GM23248 (cell line): Measurements from ENCODE around the gene ANKRD65. TPM values are rescaled to one million over a fixed set of nuclear protein-coding genes. Genes with fewer than 3 reads are reported as not detected.
"Not testable (repeated sequence)": the region's sequence is repeated elsewhere in the genome, so short reads cannot be mapped to it uniquely, and the experiment has no call there.

Experiments
- DNase-seq: peaks from one replicate; pipeline ENCODE4 v3.0.0-alpha.2; 2015
- H2AFZ ChIP-seq: fragments of 200-600 bp; sonication (generic); 2 replicates; pipeline ENCODE4 v1.6.1; 2016; ENCODE audit warnings: antibody characterized with exemption
- H3F3A ChIP-seq: fragments of 200-600 bp; sonication (generic); 2 replicates; pipeline ENCODE4 v1.6.1; 2016; ENCODE audit warnings: mild to moderate bottlenecking, antibody characterized with exemption, mixed run types; ENCODE audit not compliant: insufficient read depth
- H3K27ac ChIP-seq: fragments of 200-600 bp; sonication (generic); 2 replicates; pipeline ENCODE4 v1.5.1; 2016; ENCODE audit warnings: mild to moderate bottlenecking
- H3K27me3 ChIP-seq: fragments of 200-600 bp; sonication (generic); replicated peaks from 2 replicates; pipeline ENCODE4 v1.6.1; 2016; ENCODE audit warnings: mild to moderate bottlenecking; ENCODE audit not compliant: insufficient read depth
- H3K36me3 ChIP-seq: fragments of 200-600 bp; sonication (generic); 2 replicates; pipeline ENCODE4 v1.6.1; 2016; ENCODE audit warnings: low read depth, mild to moderate bottlenecking
- H3K4me1 ChIP-seq: fragments of 200-600 bp; sonication (generic); 2 replicates; pipeline ENCODE4 v1.6.1; 2016; ENCODE audit warnings: mild to moderate bottlenecking; ENCODE audit not compliant: insufficient read depth
- H3K4me2 ChIP-seq: fragments of 200-600 bp; sonication (generic); one replicate; pipeline ENCODE4 v1.6.1; 2016; ENCODE audit warnings: mild to moderate bottlenecking; ENCODE audit not compliant: unreplicated experiment
- H3K4me3 ChIP-seq: fragments of 200-600 bp; sonication (generic); 2 replicates; pipeline ENCODE4 v1.5.1; 2016; ENCODE audit warnings: mild to moderate bottlenecking
- H3K79me2 ChIP-seq: fragments of 200-600 bp; sonication (generic); 2 replicates; pipeline ENCODE4 v1.6.1; 2016; ENCODE audit warnings: mild to moderate bottlenecking; ENCODE audit not compliant: insufficient read depth
- H3K9ac ChIP-seq: fragments of 200-600 bp; sonication (generic); 2 replicates; pipeline ENCODE4 v1.6.1; 2016; ENCODE audit warnings: mild to moderate bottlenecking
- H3K9me2 ChIP-seq: fragments of 200-600 bp; sonication (generic); 2 replicates; pipeline ENCODE4 v1.6.1; 2016; ENCODE audit warnings: mixed run types, mild to moderate bottlenecking, moderate library complexity; ENCODE audit not compliant: insufficient read depth
- H3K9me3 ChIP-seq: fragments of 200-600 bp; sonication (generic); one replicate; pipeline ENCODE4 v1.6.1; 2017; ENCODE audit warnings: low read depth
- H4K20me1 ChIP-seq: fragments of 200-600 bp; sonication (generic); 2 replicates; pipeline ENCODE4 v1.6.0; 2016; ENCODE audit not compliant: insufficient read depth
- EZH2 ChIP-seq: fragments of 200-600 bp; sonication (generic); IDR thresholded peaks from 2 replicates; pipeline ENCODE4 v1.6.1; 2018; ENCODE audit warnings: antibody characterized with exemption, mild to moderate bottlenecking; ENCODE audit not compliant: insufficient read depth, poor library complexity, severe bottlenecking
- EZH2phosphoT487 ChIP-seq: fragments of 200-600 bp; sonication (generic); IDR thresholded peaks from 2 replicates; pipeline ENCODE4 v1.6.1; 2018; ENCODE audit warnings: antibody characterized with exemption, moderate library complexity, mild to moderate bottlenecking, low read depth; ENCODE audit not compliant: insufficient read depth
- WGBS, 2 experiments: methylation state at CpG; one replicate each; pipeline ENCODE4 v1.1.6; 2015 to 2017; ENCODE audit warnings: low lambda C conversion rate in 2 of 2, low coverage in 1 of 2; ENCODE audit errors: missing lambda C conversion rate in 2 of 2; 5-methylcytosine and 5-hydroxymethylcytosine counted together
- in situ Hi-C: fragments of 300-500 bp; cut with MboI; formaldehyde crosslinking; loops from 2 replicates; pipeline ENCODE4 v1.15.0; 2020
- polyA plus RNA-seq: library from polyadenylated mRNA; unstranded; fragments of >200 nt; fragmentation: Nextera tagmentation; extraction: Ambion mirVana; gene quantifications from 2 replicates; pipeline ENCODE4 v1.2.1, GENCODE V29; 2016
- total RNA-seq: library from RNA; depleted of rRNA; stranded (reverse); fragments of >200 nt; shearing (Covaris generic); gene quantifications from 2 replicates; pipeline ENCODE4 v1.2.3, GENCODE V29; 2014

Gene ANKRD65
- total and polyA plus RNA-seq, 2 experiments from 2014 or later = 0.44 to 0.97 TPM

DNA sequence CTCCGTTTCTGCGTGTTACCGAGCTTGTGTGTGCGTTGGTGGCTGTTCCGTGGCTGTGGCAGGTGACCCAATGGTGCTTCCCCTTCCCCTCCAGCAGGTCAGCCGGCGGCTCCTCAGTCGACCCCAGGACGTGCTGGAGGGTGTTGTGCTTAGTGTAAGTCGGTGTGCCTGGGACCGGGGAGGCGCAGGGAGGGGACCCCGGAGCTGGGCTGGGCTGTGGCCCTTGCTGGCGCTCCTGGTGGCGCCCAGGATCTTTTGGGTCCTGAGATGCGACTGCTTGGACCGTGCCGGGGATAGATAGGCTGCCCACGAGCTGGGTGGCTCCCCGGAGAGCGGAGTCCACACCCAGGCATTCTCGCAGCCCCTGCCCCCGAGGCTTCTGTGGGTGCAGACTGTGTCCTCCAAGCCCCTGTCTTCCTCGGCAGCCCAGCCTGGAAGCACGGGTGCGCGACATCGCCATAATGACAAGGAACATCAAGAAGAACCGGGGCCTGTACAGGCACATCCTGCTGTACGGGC, 34.3 kb upstream of the ANKRD65 start:
- Histone ChIP-seq H3K36me3 (no peaks in the 10 kb centered on the region), H3K9ac (no peak overlapping the region), H4K20me1 (no peaks in the 10 kb centered on the region), H3K4me1 (no peaks in the 10 kb centered on the region), H3K27ac (no peak overlapping the region), H3K9me3 (no peaks in the 10 kb centered on the region), H3K9me2 (no peaks in the 10 kb centered on the region), H3K4me3 (no peak overlapping the region), H3K27me3 (no peaks in the 10 kb centered on the region), H3K79me2 (no peaks in the 10 kb centered on the region), H3F3A (no peaks in the 10 kb centered on the region), H3K4me2 (no peak overlapping the region), H2AFZ (no peak overlapping the region)
- 76 to 82% methylated on average over 23 to 30 of the region's 30 CpGs for WGBS, 2 experiments
- in situ Hi-C loops = no loop called here
- no peak for TF ChIP-seq EZH2phosphoT487
- TF ChIP-seq EZH2 = no peak
- no peak for DNase-seq

DNA sequence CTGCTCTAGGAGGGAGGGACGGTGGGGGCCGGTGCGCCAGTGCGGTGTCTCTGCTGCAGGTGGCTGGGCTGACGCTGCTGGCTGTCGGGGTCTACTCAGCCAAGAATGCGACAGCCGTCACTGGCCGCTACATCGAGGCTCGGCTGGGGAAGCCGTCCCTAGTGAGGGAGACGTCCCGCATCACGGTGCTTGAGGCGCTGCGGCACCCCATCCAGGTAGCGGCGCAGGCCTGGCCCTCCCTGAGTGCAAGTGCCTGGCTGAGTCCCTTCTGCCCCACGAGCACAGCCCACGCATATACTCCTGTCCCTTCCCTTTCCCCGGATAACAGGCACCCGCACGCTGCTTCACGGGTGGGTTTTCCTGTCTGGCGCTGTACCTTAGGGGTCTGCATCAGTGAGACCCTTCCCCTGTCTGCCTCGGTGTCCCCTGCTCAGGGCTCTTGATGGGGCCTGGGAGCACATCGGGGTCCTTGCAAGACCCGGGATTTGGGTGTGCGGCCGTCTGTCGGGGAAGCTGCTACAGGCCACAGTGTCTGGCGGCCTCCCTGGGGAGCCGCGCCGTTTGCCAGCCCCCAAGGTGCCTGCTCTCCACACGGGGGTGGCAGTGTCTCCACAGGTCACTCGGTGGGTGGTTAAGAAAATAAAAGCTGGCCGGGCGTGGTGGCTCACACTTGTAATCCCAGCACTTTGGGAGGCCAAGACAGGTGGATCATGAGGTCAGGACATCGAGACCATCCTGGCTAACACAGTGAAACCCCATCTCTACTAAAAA, 33.4 kb upstream of the ANKRD65 start:
- H2AFZ ChIP-seq, H3K27ac ChIP-seq, H3K36me3 ChIP-seq, in situ Hi-C loops, H3K9ac ChIP-seq, H3K4me1 ChIP-seq, H3K27me3 ChIP-seq, H4K20me1 ChIP-seq, DNase-seq, H3K4me3 ChIP-seq, H3K9me2 ChIP-seq, H3F3A ChIP-seq, H3K9me3 ChIP-seq, H3K79me2 ChIP-seq, H3K4me2 ChIP-seq: not testable (repeated sequence)
- 69 to 74% methylated on average over 19 to 34 of the region's 41 CpGs for WGBS, 2 experiments

GRCh38 chr1:1452882-1453281, 31.8 kb upstream of the ANKRD65 start:
- 74 to 76% methylated on average over 15 to 16 of the region's 16 CpGs for WGBS, 2 experiments

GRCh38 chr1:1452365-1452739, 31.3 kb upstream of the ANKRD65 start:
- H3K79me2 ChIP-seq, H3K9me2 ChIP-seq, H3K9me3 ChIP-seq, H2AFZ ChIP-seq, H3K4me3 ChIP-seq, H3K27ac ChIP-seq, in situ Hi-C loops, DNase-seq, H3K9ac ChIP-seq, H3K27me3 ChIP-seq, H3F3A ChIP-seq, H3K4me1 ChIP-seq, H3K4me2 ChIP-seq, H4K20me1 ChIP-seq, H3K36me3 ChIP-seq: not testable (repeated sequence)
- WGBS, 2 experiments = 64 to 72% methylated on average over 8 of the region's 8 CpGs

More at GRCh38 chr1:1452882-1453281, 31.8 kb upstream of the ANKRD65 start:
- Histone ChIP-seq H3K9me2 (no peaks in the 10 kb centered on the region), H3K79me2 (no peaks in the 10 kb centered on the region), H3K27me3 (peaks cover 8% of the 10 kb centered on the region), H4K20me1 (no peaks in the 10 kb centered on the region), H3K36me3 (no peaks in the 10 kb centered on the region), H3F3A (no peaks in the 10 kb centered on the region), H3K9me3 (no peaks in the 10 kb centered on the region), H3K4me1 (no peaks in the 10 kb centered on the region), H3K4me2 (no peak overlapping the region), H2AFZ (no peak overlapping the region), H3K9ac (no peak overlapping the region), H3K4me3 (no peak overlapping the region), H3K27ac (no peak overlapping the region)
- TF ChIP-seq EZH2 (no peak), EZH2phosphoT487 (no peak)
- DNase-seq = no peak
- in situ Hi-C loops = no loop called here
